Left kidney (tissue), 8 donors: ENCODE results near the gene POU2F1. TPM values are rescaled to one million over a fixed set of nuclear protein-coding genes. Genes with fewer than 3 reads are reported as not detected.
A peak's percentile ranks its signal among the peaks of the same experiment; 100 is the strongest.

Experiments used
- DNase-seq: peaks from one replicate; pipeline ENCODE4 v3.0.0-alpha.2; 2013
- long read RNA-seq, 8 donors: transcript quantifications; one replicate each; lab custom pipeline, GENCODE V29; 2026
- polyA plus RNA-seq: library from polyadenylated mRNA; unstranded; fragments of 120-200 nt; gene quantifications from one replicate; pipeline ENCODE4 v1.2.1, GENCODE V29; 2013; ENCODE audit not compliant: insufficient read length

POU2F1 gene
- polyA plus RNA-seq = 20.7 TPM
- long read RNA-seq, donor 1 = 0 reads
- long read RNA-seq, donor 2, full-length matches to known transcripts = 1 of 1 reads
- long read RNA-seq, donor 2, partial matches to known transcripts = 0 of 1 reads
- long read RNA-seq, donor 2, other reads (novel, unspliced or antisense) = 0 of 1 reads
- long read RNA-seq, donor 3, full-length matches to known transcripts = 1 of 1 reads
- long read RNA-seq, donor 3, partial matches to known transcripts = 0 of 1 reads
- long read RNA-seq, donor 3, other reads (novel, unspliced or antisense) = 0 of 1 reads
- long read RNA-seq, donor 4 = 0 reads
- long read RNA-seq, donor 5, partial matches to known transcripts = 0 of 1 reads
- long read RNA-seq, donor 5, other reads (novel, unspliced or antisense) = 0 of 1 reads
- long read RNA-seq, donor 6 = 0 reads
- long read RNA-seq, donor 7 = 0 reads
- long read RNA-seq, donor 8 = 0 reads

GRCh38 chr1:167220537-167221125 lies at the start of gene POU2F1:
Gene POU2F1, plus strand, starts transcription at chr1:167220886. Its CDS starts 12 bp downstream, at chr1:167220898.
- peak; percentile 100 for DNase-seq

- DNase-seq = no peak
These were observed 49.3 kb upstream of the POU2F1 start for GRCh38 chr1:167171286-167171929.

- no peak for DNase-seq
These were observed 47.0 kb upstream of the POU2F1 start for GRCh38 chr1:167173516-167174184.

- no peak for DNase-seq
These were observed 44.8 kb upstream of the POU2F1 start for GRCh38 chr1:167175901-167176300.

- no peak for DNase-seq
These were observed 41.9 kb upstream of the POU2F1 start for GRCh38 chr1:167178831-167179230.

GRCh38 chr1:167182571-167183320 lies 37.9 kb upstream of the POU2F1 start:
- DNase-seq = no peak

GRCh38 chr1:167184081-167184480 lies 36.6 kb upstream of the POU2F1 start:
- peak; percentile 50 for DNase-seq

- DNase-seq = no peak
These were observed 35.6 kb upstream of the POU2F1 start for GRCh38 chr1:167185062-167185461.

GRCh38 chr1:167185974-167186657 lies 34.6 kb upstream of the POU2F1 start:
- DNase-seq = no peak

GRCh38 chr1:167186771-167187170 lies 33.9 kb upstream of the POU2F1 start:
- DNase-seq = no peak

- DNase-seq = no peak
These were observed 29.9 kb upstream of the POU2F1 start for GRCh38 chr1:167190747-167191237.

- no peak for DNase-seq
These were observed 28.7 kb upstream of the POU2F1 start for GRCh38 chr1:167191958-167192357.

GRCh38 chr1:167194182-167194581 lies 26.5 kb upstream of the POU2F1 start:
- DNase-seq = no peak

- DNase-seq = no peak
These were observed 24.5 kb upstream of the POU2F1 start for GRCh38 chr1:167196166-167196565.

GRCh38 chr1:167197236-167197635 lies 23.4 kb upstream of the POU2F1 start:
- DNase-seq = no peak

GRCh38 chr1:167197692-167198091 lies 23.0 kb upstream of the POU2F1 start:
- DNase-seq = no peak

- DNase-seq = peak; percentile 30
These were observed 22.1 kb upstream of the POU2F1 start for GRCh38 chr1:167198518-167199133.

- no peak for DNase-seq
These were observed 21.0 kb upstream of the POU2F1 start for GRCh38 chr1:167199656-167200055.

GRCh38 chr1:167200272-167200671 lies 20.4 kb upstream of the POU2F1 start:
- no peak for DNase-seq

- no peak for DNase-seq
These were observed 19.9 kb upstream of the POU2F1 start for GRCh38 chr1:167200749-167201148.
